Prostate gland (tissue), 2 donors: ENCODE measurements around the gene PILRA. TPM values are rescaled to one million over a fixed set of nuclear protein-coding genes. Genes with fewer than 3 reads are reported as not detected.

Source experiments
- DNase-seq: peaks from one replicate; pipeline ENCODE4 v3.0.0-alpha.2; 2019; ENCODE audit warnings: low spot score
- H3K27ac ChIP-seq, 2 donors: fragments of 200-600 bp; sonication (generic); 2 replicates each; pipeline ENCODE4 v1.5.1; 2017 to 2019
- H3K27me3 ChIP-seq: fragments of 200-600 bp; sonication (generic); replicated peaks from 2 replicates; pipeline ENCODE4 v1.5.1; 2019; ENCODE audit not compliant: insufficient read depth
- H3K36me3 ChIP-seq, 2 donors: fragments of 200-600 bp; sonication (generic); 1 replicate in 1 of 2; 2 replicates in 1 of 2; pipeline versions ENCODE4 v1.5.1 to v1.8.1; 2017 to 2019
- H3K4me1 ChIP-seq: fragments of 200-600 bp; sonication (generic); replicated peaks from 2 replicates; pipeline ENCODE4 v1.5.1; 2019
- H3K4me3 ChIP-seq, 2 donors: fragments of 200-600 bp; sonication (generic); 2 replicates each; pipeline ENCODE4 v1.5.1; 2017 to 2019
- H3K9me3 ChIP-seq: fragments of 200-600 bp; sonication (generic); 2 replicates; pipeline ENCODE4 v1.5.1; 2017
- POLR2A ChIP-seq: fragments of 450-650 bp; IDR thresholded peaks from one replicate; pipeline ENCODE4 v1.6.1; 2016; ENCODE audit warnings: antibody characterized with exemption, mild to moderate bottlenecking
- POLR2AphosphoS5 ChIP-seq: sonication (generic); formaldehyde crosslinking; IDR thresholded peaks from one replicate; pipeline ENCODE4 v1.6.1; 2017; ENCODE audit warnings: antibody characterized with exemption
- WGBS: methylation state at CpG from one replicate; pipeline ENCODE4 v1.1.5; 2018; 5-methylcytosine and 5-hydroxymethylcytosine counted together
- intact Hi-C: fragments of 100-400 bp; cut with DNase I; formaldehyde crosslinking; loops from one replicate; pipeline ENCODE4 v1.14.2; 2022
- total RNA-seq, 2 donors: library from RNA; depleted of rRNA; stranded (reverse); fragments of >200 nt; gene quantifications; one replicate each; pipeline ENCODE4 v1.1.0, GENCODE V29; 2016
- TF ChIP-seq, protein P1 (sequence below), 4 experiments: fragments of 200-600 bp in 2 of 4; fragments of 450-650 bp in 2 of 4; sonication (generic) in 2 of 4; IDR thresholded peaks; 1 replicate in 3 of 4; 2 replicates in 1 of 4; pipeline ENCODE4 v1.5.1; 2016 to 2019; ENCODE audit warnings: antibody characterized with exemption in 4 of 4, mild to moderate bottlenecking in 2 of 4, moderate library complexity in 2 of 4

The PILRA gene
- total RNA-seq, 2 donors from 2014 or later: 4.9 to 11.9 TPM

DNA sequence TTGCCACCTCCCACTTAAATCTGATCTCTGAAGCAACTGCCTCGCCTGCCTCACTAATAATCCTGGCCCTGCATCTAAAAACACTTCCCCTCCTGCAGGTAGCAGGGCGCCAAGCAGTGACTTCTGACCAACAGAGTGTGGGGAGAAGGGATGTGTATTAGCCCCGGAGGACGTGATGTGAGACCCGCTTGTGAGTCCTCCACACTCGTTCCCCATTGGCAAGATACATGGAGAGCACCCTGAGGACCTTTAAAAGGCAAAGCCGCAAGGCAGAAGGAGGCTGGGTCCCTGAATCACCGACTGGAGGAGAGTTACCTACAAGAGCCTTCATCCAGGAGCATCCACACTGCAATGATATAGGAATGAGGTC, 6.1 kb upstream of the PILRA start:
- Histone ChIP-seq H3K4me3 (no peak overlapping the region), H3K9me3 (no peaks in the 10 kb centered on the region), H3K27me3 (no peaks in the 10 kb centered on the region), H3K27ac (no peak overlapping the region), H3K4me1 (no peaks in the 10 kb centered on the region), H3K36me3 (peaks cover 0 to 2% of the 10 kb centered on the region in 2 donors)
- intact Hi-C loops: no loop called here
- DNase-seq: no peak
- TF ChIP-seq, protein P1, sequence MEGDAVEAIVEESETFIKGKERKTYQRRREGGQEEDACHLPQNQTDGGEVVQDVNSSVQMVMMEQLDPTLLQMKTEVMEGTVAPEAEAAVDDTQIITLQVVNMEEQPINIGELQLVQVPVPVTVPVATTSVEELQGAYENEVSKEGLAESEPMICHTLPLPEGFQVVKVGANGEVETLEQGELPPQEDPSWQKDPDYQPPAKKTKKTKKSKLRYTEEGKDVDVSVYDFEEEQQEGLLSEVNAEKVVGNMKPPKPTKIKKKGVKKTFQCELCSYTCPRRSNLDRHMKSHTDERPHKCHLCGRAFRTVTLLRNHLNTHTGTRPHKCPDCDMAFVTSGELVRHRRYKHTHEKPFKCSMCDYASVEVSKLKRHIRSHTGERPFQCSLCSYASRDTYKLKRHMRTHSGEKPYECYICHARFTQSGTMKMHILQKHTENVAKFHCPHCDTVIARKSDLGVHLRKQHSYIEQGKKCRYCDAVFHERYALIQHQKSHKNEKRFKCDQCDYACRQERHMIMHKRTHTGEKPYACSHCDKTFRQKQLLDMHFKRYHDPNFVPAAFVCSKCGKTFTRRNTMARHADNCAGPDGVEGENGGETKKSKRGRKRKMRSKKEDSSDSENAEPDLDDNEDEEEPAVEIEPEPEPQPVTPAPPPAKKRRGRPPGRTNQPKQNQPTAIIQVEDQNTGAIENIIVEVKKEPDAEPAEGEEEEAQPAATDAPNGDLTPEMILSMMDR (IDR thresholded peaks at IDR 0.05): no peak
- TF ChIP-seq POLR2AphosphoS5 (no peak), POLR2A (no peak)
- 94% methylated on average over 8 of the region's 8 CpGs for WGBS

DNA sequence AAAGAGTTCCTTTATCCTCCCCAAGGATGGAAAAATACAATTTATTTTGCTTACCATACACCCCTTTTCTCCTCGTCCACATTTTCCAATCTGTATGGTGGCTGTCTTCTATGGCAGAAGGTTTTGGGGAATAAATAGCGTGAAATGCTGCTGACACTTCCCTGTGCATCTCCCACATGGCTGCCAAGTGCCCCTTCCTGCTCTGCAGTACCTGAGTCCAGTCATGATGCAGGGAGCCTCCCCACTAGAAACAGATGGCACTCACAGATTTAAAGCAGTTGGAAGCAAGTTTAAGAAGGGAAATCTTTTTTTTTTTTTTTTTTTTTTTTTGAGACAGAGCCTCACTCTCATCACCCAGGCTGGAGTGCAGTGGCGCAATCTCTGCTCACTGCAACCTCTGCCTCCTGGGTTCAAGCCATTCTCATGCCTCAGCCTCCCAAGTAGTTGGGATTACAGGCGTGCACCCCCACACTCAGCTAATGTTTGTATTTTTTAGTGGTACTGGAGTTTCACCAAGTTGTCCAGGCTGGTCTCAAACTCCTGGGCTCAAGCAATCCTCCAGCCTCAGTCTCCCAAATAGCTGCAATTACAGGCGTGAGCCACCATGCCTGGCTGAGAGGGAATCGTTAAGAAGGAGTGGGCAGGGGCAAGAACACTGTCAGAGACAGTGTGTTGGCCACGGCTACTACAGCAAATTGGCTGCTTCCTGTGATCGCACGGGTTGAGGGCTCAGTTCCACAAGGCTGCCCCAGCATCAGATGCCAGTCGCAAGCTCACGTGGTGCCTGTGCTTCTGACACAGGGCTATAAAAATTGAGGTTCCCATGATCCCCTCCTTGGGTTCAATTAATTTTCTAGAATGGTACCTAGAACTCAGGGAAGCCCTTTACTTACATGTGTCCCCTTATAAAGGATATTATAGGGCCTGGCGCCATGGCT, 5.3 kb upstream of the PILRA start:
- Histone ChIP-seq H3K27ac (no peak overlapping the region), H3K36me3 (no peaks in the 10 kb centered on the region)

GRCh38 chr7:100369105-100369504, 4.2 kb upstream of the PILRA start:
- Histone ChIP-seq H3K9me3 (no peaks in the 10 kb centered on the region), H3K27me3 (no peaks in the 10 kb centered on the region), H3K4me1 (no peaks in the 10 kb centered on the region), H3K4me3 (no peak overlapping the region), H3K36me3 (no peaks in the 10 kb centered on the region), H3K27ac (no peak overlapping the region)
- DNase-seq: no peak
- 74% methylated on average over 6 of the region's 6 CpGs for WGBS
- intact Hi-C loops: no loop called here
- TF ChIP-seq POLR2A (no peak), POLR2AphosphoS5 (no peak)
- TF ChIP-seq, protein P1 (IDR thresholded peaks at IDR 0.05): no peak

More for the DNA sequence above, 5.3 kb upstream of the PILRA start:
- H3K9me3 ChIP-seq: no peaks in the 10 kb centered on the region
- TF ChIP-seq POLR2AphosphoS5: no peak
- TF ChIP-seq POLR2A: no peak
- TF ChIP-seq, protein P1 (IDR thresholded peaks at IDR 0.05): no peak
- no peak for DNase-seq
- H3K4me3 ChIP-seq: no peak overlapping the region
- H3K27me3 ChIP-seq: no peaks in the 10 kb centered on the region
- H3K4me1 ChIP-seq: no peaks in the 10 kb centered on the region
- 87% methylated on average over 12 of the region's 12 CpGs for WGBS
- intact Hi-C loops: no loop called here

- intact Hi-C loops: no loop called here
- no peak for DNase-seq
- Histone ChIP-seq H3K4me3 (no peak overlapping the region), H3K4me1 (no peaks in the 10 kb centered on the region), H3K27ac (no peak overlapping the region), H3K9me3 (no peaks in the 10 kb centered on the region), H3K36me3 (no peaks in the 10 kb centered on the region), H3K27me3 (no peaks in the 10 kb centered on the region)
- WGBS: 34% methylated on average over 4 of the region's 4 CpGs
- TF ChIP-seq, protein P1 (IDR thresholded peaks at IDR 0.05): no peak
- TF ChIP-seq POLR2A: no peak
- no peak for TF ChIP-seq POLR2AphosphoS5
Observed at GRCh38 chr7:100370303-100370702, 3.0 kb upstream of the PILRA start.

DNA sequence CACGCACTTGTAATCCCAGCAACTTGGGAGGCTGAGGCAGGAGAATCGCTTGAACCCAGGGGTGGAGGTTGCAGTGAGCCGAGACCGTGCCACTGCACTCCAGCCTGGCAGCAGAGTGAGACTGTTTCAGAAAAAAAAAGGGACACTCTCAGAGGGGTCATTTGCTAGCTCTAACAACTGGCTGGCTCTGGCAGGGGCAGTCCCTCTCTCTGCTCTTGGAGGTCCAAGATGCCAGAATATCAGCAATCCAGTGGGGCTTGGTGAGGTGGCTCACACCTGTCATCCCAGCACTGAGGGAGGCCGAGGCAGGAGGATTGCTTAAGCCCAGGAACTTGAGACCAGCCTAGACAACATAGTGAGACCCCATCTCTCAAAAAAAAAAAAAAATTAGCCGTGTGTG, 2.5 kb upstream of the PILRA start:
- Histone ChIP-seq H3K36me3 (no peaks in the 10 kb centered on the region), H3K27me3 (no peaks in the 10 kb centered on the region), H3K4me1 (no peaks in the 10 kb centered on the region), H3K9me3 (no peaks in the 10 kb centered on the region), H3K4me3 (no peak overlapping the region), H3K27ac (no peak overlapping the region)
- no peak for DNase-seq
- TF ChIP-seq POLR2AphosphoS5 (no peak), POLR2A (no peak)
- TF ChIP-seq, protein P1 (IDR thresholded peaks at IDR 0.05): no peak
- intact Hi-C loops: no loop called here
- WGBS: 88% methylated on average over 6 of the region's 6 CpGs
